IMR-90 (cell line): ENCODE data around the gene PLAGL1. TPM values are rescaled to one million over a fixed set of nuclear protein-coding genes. Genes with fewer than 3 reads are reported as not detected.

ENCODE experiments used
- ATAC-seq: fragments of 200-7000 bp; cut with Tn5 transposase; 2 replicates; pipeline ENCODE4 v1.9.1; 2020; ENCODE audit warnings: low read depth, mild to moderate bottlenecking, moderate library complexity
- BruUV-seq: library from RNA; stranded (reverse); fragments of 400-500 nt; replicated peaks from 2 replicates; lab custom pipeline; 2021; lab: Mats Ljungman, UMichigan
- CTCF ChIA-PET: fragments of 300-600 bp; formaldehyde crosslinking; extraction: SDS; loops from one replicate; lab custom pipeline; 2021; ENCODE audit warnings: antibody characterized with exemption; lab: Yijun Ruan, JAX
- POLR2A ChIA-PET: fragments of 300-600 bp; sonication (Branson Sonifier 250); formaldehyde crosslinking; loops from one replicate; lab custom pipeline; 2022; ENCODE audit warnings: antibody characterized with exemption; ENCODE audit not compliant: unreplicated experiment; lab: Charles Lee
- DNase-seq: peaks from one replicate; pipeline ENCODE4 v3.0.0; 2013
- H2AFZ ChIP-seq: replicated peaks from 2 replicates; pipeline ENCODE3; 2013; ENCODE audit warnings: low read length, mild to moderate bottlenecking; ENCODE audit not compliant: poor library complexity
- H2AK5ac ChIP-seq: 2 replicates; pipeline ENCODE4 v1.6.1; 2013; ENCODE audit warnings: low read depth, low read length, inconsistent platforms
- H2AK9ac ChIP-seq: replicated peaks from 2 replicates; pipeline ENCODE3; 2013; ENCODE audit warnings: mild to moderate bottlenecking, low read depth, low read length, moderate library complexity; ENCODE audit not compliant: poor library complexity
- H2BK120ac ChIP-seq: 2 replicates; pipeline ENCODE4 v1.6.1; 2013; ENCODE audit warnings: low read depth, low read length, inconsistent platforms
- H2BK15ac ChIP-seq: 3 replicates; pipeline ENCODE4 v1.6.1; 2013; ENCODE audit warnings: low read depth, low read length, inconsistent platforms
- H2BK20ac ChIP-seq: 2 replicates; pipeline ENCODE4 v1.6.1; 2013; ENCODE audit warnings: low read depth, mild to moderate bottlenecking, inconsistent platforms, low read length, moderate library complexity
- H2BK5ac ChIP-seq: 2 replicates; pipeline ENCODE4 v1.6.1; 2013; ENCODE audit warnings: mild to moderate bottlenecking, low read depth, low read length, inconsistent platforms; ENCODE audit not compliant: poor library complexity, severe bottlenecking
- H3K14ac ChIP-seq: replicated peaks from 2 replicates; pipeline ENCODE4 v1.6.1; 2013; ENCODE audit warnings: low read depth, low read length, inconsistent platforms
- H3K18ac ChIP-seq: 2 replicates; pipeline ENCODE4 v1.6.1; 2013; ENCODE audit warnings: low read depth, low read length, control low read depth
- H3K23ac ChIP-seq: 2 replicates; pipeline ENCODE4 v1.6.1; 2013; ENCODE audit warnings: low read depth, low read length, inconsistent platforms
- H3K27ac ChIP-seq: 2 replicates; pipeline ENCODE4 v1.5.1; 2013; ENCODE audit warnings: mild to moderate bottlenecking, control low read depth, low read length; ENCODE audit not compliant: insufficient read depth
- H3K27me3 ChIP-seq: 2 replicates; pipeline ENCODE4 v1.6.1; 2013; ENCODE audit warnings: low read length; ENCODE audit not compliant: control insufficient read depth, insufficient read depth
- H3K36me3 ChIP-seq: 2 replicates; pipeline ENCODE4 v1.6.1; 2013; ENCODE audit warnings: low read length, mixed read lengths; ENCODE audit not compliant: control insufficient read depth, insufficient read depth
- H3K4ac ChIP-seq: 2 replicates; pipeline ENCODE4 v1.6.1; 2013; ENCODE audit warnings: low read depth, low read length, inconsistent platforms
- H3K4me1 ChIP-seq: 2 replicates; pipeline ENCODE4 v1.6.1; 2013; ENCODE audit warnings: low read length, mixed read lengths; ENCODE audit not compliant: control insufficient read depth, insufficient read depth
- H3K4me2 ChIP-seq: 2 replicates; pipeline ENCODE4 v1.6.1; 2013; ENCODE audit warnings: low read depth, mild to moderate bottlenecking, control low read depth, low read length, moderate library complexity
- H3K4me3 ChIP-seq: 2 replicates; pipeline ENCODE4 v1.5.1; 2013; ENCODE audit warnings: low read depth, mild to moderate bottlenecking, control low read depth, low read length, moderate library complexity; ENCODE audit not compliant: insufficient read depth
- H3K56ac ChIP-seq: 2 replicates; pipeline ENCODE4 v1.6.1; 2013; ENCODE audit warnings: low read length, inconsistent platforms; ENCODE audit not compliant: insufficient read depth; ENCODE audit errors: extremely low read depth
- H3K79me1 ChIP-seq, 2 experiments: 2 replicates each; pipeline ENCODE4 v1.6.1; 2013; ENCODE audit warnings: low read length in 2 of 2, inconsistent platforms in 1 of 2, low read depth in 1 of 2
- H3K9ac ChIP-seq: 2 replicates; pipeline ENCODE4 v1.6.1; 2013; ENCODE audit warnings: low read depth, low read length, control low read depth
- H3K9me1 ChIP-seq: 2 replicates; pipeline ENCODE4 v1.6.1; 2013; ENCODE audit warnings: low read length, inconsistent platforms; ENCODE audit not compliant: insufficient read depth
- H3K9me3 ChIP-seq: 2 replicates; pipeline ENCODE4 v1.6.1; 2013; ENCODE audit warnings: low read length; ENCODE audit not compliant: control insufficient read depth, insufficient read depth
- H4K20me1 ChIP-seq: 2 replicates; pipeline ENCODE4 v1.6.1; 2013; ENCODE audit warnings: low read length, inconsistent platforms; ENCODE audit not compliant: insufficient read depth
- H4K5ac ChIP-seq: 2 replicates; pipeline ENCODE4 v1.6.1; 2013; ENCODE audit warnings: mild to moderate bottlenecking, low read depth, low read length, control low read depth
- H4K8ac ChIP-seq, 2 experiments: 2 replicates each; pipeline ENCODE4 v1.6.1; 2013; ENCODE audit warnings: low read depth in 2 of 2, low read length in 2 of 2, control low read depth in 1 of 2, inconsistent platforms in 1 of 2
- H4K91ac ChIP-seq: 2 replicates; pipeline ENCODE4 v1.6.1; 2013; ENCODE audit warnings: low read depth, low read length, inconsistent platforms; ENCODE audit not compliant: insufficient read depth
- BHLHE40 ChIP-seq: fragments of 150-350 bp; IDR thresholded peaks from 2 replicates; pipeline ENCODE4 v1.6.1; 2016; ENCODE audit warnings: mild to moderate bottlenecking, low read depth, low read length
- CEBPB ChIP-seq: IDR thresholded peaks from 2 replicates; pipeline ENCODE4 v1.6.1; 2012; ENCODE audit warnings: low read depth, low read length, improper control_type of control experiment
- CHD1 ChIP-seq: IDR thresholded peaks from 2 replicates; pipeline ENCODE4 v1.6.1; 2012; ENCODE audit warnings: low read depth, low read length, improper control_type of control experiment
- CTCF ChIP-seq: conservative IDR thresholded peaks from 2 replicates; pipeline ENCODE4 v1.5.1; 2012; ENCODE audit warnings: mild to moderate bottlenecking, low read depth, low read length, improper control_type of control experiment
- ELK1 ChIP-seq: fragments of 150-350 bp; IDR thresholded peaks from 2 replicates; pipeline ENCODE4 v1.6.1; 2016; ENCODE audit warnings: low read depth, mild to moderate bottlenecking, low read length, moderate library complexity, borderline replicate concordance
- FOS ChIP-seq: fragments of 150-350 bp; IDR thresholded peaks from 2 replicates; pipeline ENCODE4 v1.6.1; 2016; ENCODE audit warnings: low read depth, low read length
- MAFK ChIP-seq: IDR thresholded peaks from 2 replicates; pipeline ENCODE4 v1.6.1; 2012; ENCODE audit warnings: low read depth, low read length, improper control_type of control experiment
- MAZ ChIP-seq: IDR thresholded peaks from 2 replicates; pipeline ENCODE4 v1.6.1; 2012; ENCODE audit warnings: low read depth, mild to moderate bottlenecking, low read length, improper control_type of control experiment, moderate library complexity, borderline replicate concordance
- MXI1 ChIP-seq: IDR thresholded peaks from 2 replicates; pipeline ENCODE4 v1.6.1; 2012; ENCODE audit warnings: low read depth, mild to moderate bottlenecking, low read length, moderate library complexity, borderline replicate concordance
- NFE2L2 ChIP-seq: fragments of 150-350 bp; IDR thresholded peaks from 2 replicates; pipeline ENCODE4 v1.6.1; 2016; ENCODE audit warnings: low read depth, mild to moderate bottlenecking, low read length
- POLR2A ChIP-seq: IDR thresholded peaks from 2 replicates; pipeline ENCODE4 v1.6.1; 2012; ENCODE audit warnings: mild to moderate bottlenecking, low read depth, low read length
- RAD21 ChIP-seq: IDR thresholded peaks from 2 replicates; pipeline ENCODE4 v1.6.1; 2012; ENCODE audit warnings: low read length, improper control_type of control experiment
- RCOR1 ChIP-seq: IDR thresholded peaks from 2 replicates; pipeline ENCODE4 v1.6.1; 2012; ENCODE audit warnings: mild to moderate bottlenecking, low read length, improper control_type of control experiment; ENCODE audit not compliant: insufficient replicate concordance
- RFX5 ChIP-seq: IDR thresholded peaks from 2 replicates; pipeline ENCODE4 v1.8.0; 2012; ENCODE audit warnings: low read depth, mild to moderate bottlenecking, low read length, moderate library complexity
- SMC3 ChIP-seq: fragments of 150-350 bp; IDR thresholded peaks from 2 replicates; pipeline ENCODE4 v1.6.1; 2016; ENCODE audit warnings: low read depth, mild to moderate bottlenecking, antibody characterized with exemption, low read length, moderate library complexity
- USF2 ChIP-seq: fragments of 150-350 bp; IDR thresholded peaks from 2 replicates; pipeline ENCODE4 v1.6.1; 2017; ENCODE audit warnings: mild to moderate bottlenecking, antibody characterized with exemption, low read length, low read depth
- WGBS, 2 experiments: methylation state at CpG; one replicate each; pipeline versions ENCODE4 v1.1.5 to v1.1.7; 2013; ENCODE audit warnings: missing lambda C conversion rate in 2 of 2; ENCODE audit not compliant: insufficient read length in 1 of 2; ENCODE audit errors: extremely low coverage in 2 of 2; 5-methylcytosine and 5-hydroxymethylcytosine counted together
- dilution Hi-C: fragments of 300-500 bp; cut with HindIII; formaldehyde crosslinking; loops from one replicate; pipeline ENCODE4 v1.14.3; 2018; ENCODE audit warnings: low sequenced_read_pairs; ENCODE audit not compliant: unreplicated experiment
- in situ Hi-C: fragments of 300-500 bp; cut with MboI; formaldehyde crosslinking; loops from 3 replicates; pipeline ENCODE4 v1.14.3; 2019; ENCODE audit warnings: low sequenced_read_pairs, inconsistent platforms, mixed read lengths
- intact Hi-C: fragments of 100-400 bp; cut with micrococcal nuclease; formaldehyde crosslinking; loops from 2 replicates; pipeline ENCODE4 v1.10.0; 2022
- polyA plus RNA-seq, 3 experiments: library from polyadenylated mRNA; depleted of rRNA; stranded (reverse); fragments of >200 nt; gene quantifications; 2 replicates each; pipeline ENCODE4 v1.2.3, GENCODE V29; 2012; ENCODE audit warnings: low replicate concordance in 1 of 3
- total RNA-seq: library from RNA; depleted of rRNA; stranded (reverse); fragments of >200 nt; gene quantifications from 2 replicates; pipeline ENCODE4 v1.2.3, GENCODE V29; 2012

The PLAGL1 gene
- total and polyA plus RNA-seq, 2 of the 4 experiments (the other 2 are of a cell fraction), result 23.3 to 73.8 TPM

- no peak overlapping the region for H4K91ac ChIP-seq
- H3K56ac ChIP-seq, result no peak overlapping the region
- H4K20me1 ChIP-seq, result no peaks in the 10 kb centered on the region
- H3K14ac ChIP-seq, result no peak overlapping the region
- no peak overlapping the region for H3K4me3 ChIP-seq
- intact Hi-C loops (no loop called here), in situ Hi-C loops (no loop called here), dilution Hi-C loops (no loop called here)
- no peak for ATAC-seq
- BruUV-seq, result no TSS peak
- no peak overlapping the region for H2BK5ac ChIP-seq
- H3K4me1 ChIP-seq, result no peaks in the 10 kb centered on the region
- H3K9me1 ChIP-seq, result no peaks in the 10 kb centered on the region
- H3K4me2 ChIP-seq, result no peak overlapping the region
- no peak for TF ChIP-seq CHD1
- TF ChIP-seq CTCF, result no peak
- no peak for TF ChIP-seq MAFK
- TF ChIP-seq RFX5, result no peak
- no peak for TF ChIP-seq RCOR1
- TF ChIP-seq MXI1, result no peak
- TF ChIP-seq FOS, result no peak
- TF ChIP-seq ELK1, result no peak
- no peak for TF ChIP-seq POLR2A
- TF ChIP-seq RAD21, result no peak
- no peak for TF ChIP-seq BHLHE40
- no peak for TF ChIP-seq SMC3
- no peak for TF ChIP-seq USF2
- TF ChIP-seq NFE2L2, result no peak
- TF ChIP-seq CEBPB, result no peak
- TF ChIP-seq MAZ, result no peak
- ChIA-PET POLR2A (no interaction called here), CTCF (no interaction called here)
- H2BK120ac ChIP-seq, result no peak overlapping the region
- peaks cover 15% of the 10 kb centered on the region for H3K27me3 ChIP-seq
- H3K18ac ChIP-seq, result no peak overlapping the region
- no peak overlapping the region for H2AK9ac ChIP-seq
- no peaks in the 10 kb centered on the region for H3K9me3 ChIP-seq
- no peak overlapping the region for H3K4ac ChIP-seq
- no peak overlapping the region for H2BK20ac ChIP-seq
- no peak overlapping the region for H4K5ac ChIP-seq
- WGBS, 2 experiments, result 60% methylated on average over 1 of the region's 3 CpGs; no CpG with 5 or more reads in 1 of the 2 experiments
- H3K79me1 ChIP-seq, result no peaks in the 10 kb centered on the region
- H4K8ac ChIP-seq, result no peak overlapping the region
- H2AFZ ChIP-seq, result no peak overlapping the region
- no peaks in the 10 kb centered on the region for H3K36me3 ChIP-seq
- no peak overlapping the region for H3K23ac ChIP-seq
- no peak overlapping the region for H2BK15ac ChIP-seq
- H2AK5ac ChIP-seq, result no peak overlapping the region
- H3K9ac ChIP-seq, result no peak overlapping the region
- DNase-seq, result no peak
- no peak overlapping the region for H3K27ac ChIP-seq
Measured at GRCh38 chr6:144053601-144054000, 45.5 kb upstream of the PLAGL1 start.
